Suppressor macrophage treated with lipopolysaccharide for 4 hours (primary cell): ENCODE results near the gene IDI2.

Source experiments
- DNase-seq: peaks from one replicate; pipeline ENCODE4 v3.0.0-alpha.2; 2020

Gene IDI2

DNA sequence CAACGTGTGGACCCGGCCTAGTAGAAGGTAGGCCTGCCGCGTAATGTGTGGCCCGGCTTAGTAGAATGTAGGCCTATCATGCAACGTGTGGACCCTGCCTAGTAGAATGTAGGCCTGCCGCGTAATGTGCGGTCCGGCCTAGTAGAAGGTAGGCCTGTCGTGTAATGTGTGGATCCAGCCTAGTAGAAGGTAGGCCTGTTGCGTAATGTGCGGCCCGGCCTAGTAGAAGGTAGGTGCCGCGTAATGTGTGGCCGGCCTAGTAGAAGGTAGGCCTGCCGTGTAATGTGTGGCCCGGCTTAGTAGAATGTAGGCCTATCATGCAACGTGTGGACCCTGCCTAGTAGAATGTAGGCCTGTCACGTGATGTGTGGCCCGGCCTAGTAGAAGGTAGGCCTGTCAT lies 49.3 kb downstream of the IDI2 start:
- DNase-seq = no peak

DNA sequence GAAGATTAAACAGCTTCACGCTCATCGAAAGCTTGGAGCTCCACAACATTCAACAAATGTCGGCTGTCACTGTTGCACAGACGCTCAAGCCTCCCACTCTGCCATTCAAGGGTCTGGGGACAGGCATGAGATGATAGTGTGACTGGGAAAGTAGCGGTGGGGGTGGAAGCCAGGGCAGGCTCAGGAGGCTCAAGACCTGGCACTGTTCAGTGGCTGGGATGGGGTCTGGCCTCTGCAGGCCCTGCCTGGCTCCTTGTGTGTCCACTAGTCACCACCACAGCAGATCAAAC lies 50.9 kb downstream of the IDI2 start:
- DNase-seq = no peak

DNA sequence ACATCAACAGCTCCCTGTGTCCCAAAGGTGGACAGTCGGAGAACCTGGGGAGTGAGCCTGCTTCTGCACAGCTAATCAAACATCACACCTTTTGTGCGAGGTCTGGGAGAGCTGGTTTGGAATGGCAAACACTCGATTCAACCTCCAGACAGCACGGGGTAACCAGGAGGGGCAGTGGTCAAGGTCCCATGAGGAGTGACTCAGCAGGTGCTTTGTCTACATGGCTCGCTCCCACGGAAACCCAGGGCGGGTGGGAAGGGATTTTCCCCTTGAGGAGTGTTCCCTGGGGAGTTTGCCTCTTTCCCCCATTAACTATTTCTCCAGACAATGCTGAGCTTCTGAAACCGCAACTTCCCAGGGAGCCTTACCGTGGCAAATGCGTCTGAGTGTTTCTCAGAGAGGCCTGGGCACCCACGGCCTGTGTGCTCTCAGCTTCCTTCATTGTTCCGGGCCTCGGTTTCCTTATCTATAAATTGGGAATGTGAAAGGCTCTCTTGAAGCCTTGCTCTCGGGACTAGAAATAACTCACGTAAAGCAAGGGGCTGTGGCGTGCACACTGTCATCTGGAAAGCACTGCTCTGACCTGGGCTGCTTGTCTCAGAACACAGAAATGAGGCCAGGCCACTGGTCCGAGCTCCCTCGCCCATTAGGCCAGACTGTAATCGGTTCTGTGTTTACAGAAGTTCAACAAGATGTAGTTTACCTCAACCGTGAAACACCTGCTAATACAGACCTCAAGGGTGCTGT lies 51.4 kb downstream of the IDI2 start:
- DNase-seq = no peak

GRCh38 chr10:972763-973162 lies 52.9 kb downstream of the IDI2 start:
- DNase-seq = no peak

DNA sequence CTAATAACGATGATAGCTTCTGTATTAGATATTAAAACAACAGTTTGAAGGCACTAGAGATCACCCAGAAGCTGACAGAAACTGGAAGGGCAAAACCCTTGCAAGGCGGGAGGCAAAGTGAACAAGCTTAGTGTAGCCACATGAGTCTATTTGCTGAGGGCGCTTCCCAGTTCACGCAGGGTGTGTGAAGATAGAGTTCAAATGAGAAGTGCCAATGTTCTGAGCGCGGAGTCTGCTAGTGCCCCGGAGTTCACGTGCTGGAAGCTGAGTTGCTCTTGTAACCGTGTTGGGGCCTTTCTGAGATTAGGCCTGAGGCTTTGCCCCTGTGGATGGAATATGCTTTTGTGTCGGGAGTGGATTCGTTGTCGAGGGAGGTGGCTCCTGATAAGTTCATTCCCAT lies 54.0 kb downstream of the IDI2 start:
- no peak for DNase-seq

DNA sequence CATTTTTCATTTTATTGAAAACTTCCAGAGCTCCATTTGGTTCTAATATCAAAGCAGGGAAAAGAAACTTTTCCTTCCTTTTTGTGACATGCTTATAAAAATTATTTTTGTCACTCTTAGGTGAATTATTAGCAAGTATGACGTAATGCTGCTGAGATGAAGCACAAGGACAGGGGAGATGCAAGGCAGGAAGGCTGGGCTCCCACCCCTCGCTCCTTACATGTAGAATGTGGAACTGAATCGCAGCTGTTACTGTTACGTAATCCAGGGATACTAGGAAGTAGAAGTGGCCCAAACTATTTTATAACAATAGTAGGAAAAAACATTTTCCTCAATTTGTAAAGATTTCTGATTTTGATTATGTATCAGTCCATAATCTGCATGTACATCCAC lies 54.5 kb downstream of the IDI2 start:
- peak; percentile 70 for DNase-seq

GRCh38 chr10:970311-971149 lies 55.1 kb downstream of the IDI2 start:
- no peak for DNase-seq

DNA sequence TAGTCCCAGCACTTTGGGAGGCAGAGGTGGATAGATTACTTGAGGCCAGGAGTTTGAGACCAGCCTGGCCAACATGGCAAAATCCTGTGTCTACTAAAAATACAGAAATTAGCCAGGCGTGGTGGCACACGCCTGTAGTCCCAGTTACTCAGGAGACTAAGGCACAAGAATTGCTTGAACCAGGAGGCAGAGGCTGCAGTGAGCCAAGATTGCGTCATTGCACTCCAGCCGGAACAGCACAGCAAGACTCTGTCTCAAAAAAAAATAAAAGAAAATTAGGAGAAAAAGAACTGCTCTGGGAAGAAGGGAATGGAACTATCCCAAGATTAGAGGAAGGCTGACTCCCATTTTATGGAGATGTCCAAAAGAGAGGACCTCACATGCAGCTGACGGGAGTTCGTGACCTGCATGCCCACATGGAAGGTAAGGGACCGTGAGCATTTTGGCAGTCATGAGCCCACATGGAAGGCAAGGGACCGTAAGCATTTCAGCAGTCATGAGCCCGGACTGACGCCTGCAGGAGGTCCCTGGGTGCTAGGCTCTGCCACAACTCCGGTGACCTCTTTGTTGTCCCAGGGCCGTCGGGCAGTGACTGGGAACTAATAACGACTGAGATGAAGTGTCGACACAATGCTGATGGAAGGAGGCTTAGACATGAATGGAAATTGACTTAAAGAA lies 56.0 kb downstream of the IDI2 start:
- DNase-seq = no peak
